Left ventricle myocardium superior (tissue), 1 donor: Measurements from ENCODE around the gene SLC12A7. TPM values are rescaled to one million over a fixed set of nuclear protein-coding genes. Genes with fewer than 3 reads are reported as not detected.

ENCODE experiments used
- ATAC-seq: fragments of 200-7000 bp; cut with Tn5 transposase; one replicate; pipeline ENCODE4 v1.9.1; 2020; ENCODE audit warnings: mild to moderate bottlenecking, moderate library complexity
- DNase-seq: peaks from one replicate; pipeline ENCODE4 v3.0.0-alpha.2; 2020
- intact Hi-C: fragments of 100-400 bp; cut with micrococcal nuclease; formaldehyde crosslinking; loops from one replicate; pipeline ENCODE4 v1.11.0; 2022
- total RNA-seq: library from RNA; stranded (reverse); fragmentation: NEBNext Ultra II Directional; extraction: Animal tissue kit (Norgen Biotek cat#: 25700); gene quantifications from one replicate; pipeline ENCODE4 v1.2.1, GENCODE V29; 2021
- donor health status: DM: no; HTN: yes; CAD: no; lungs with severe emphysema.

Gene SLC12A7
- total RNA-seq, 1 donor from 2014 or later: 230 TPM

GRCh38 chr5:1048861-1049838 lies 62.7 kb downstream of the SLC12A7 start:
- intact Hi-C loops: no loop called here

GRCh38 chr5:1048162-1048721 lies 63.6 kb downstream of the SLC12A7 start:
- no peak for ATAC-seq
- intact Hi-C loops: no loop called here
- no peak for DNase-seq

More at GRCh38 chr5:1048861-1049838, 62.7 kb downstream of the SLC12A7 start:
- ATAC-seq (no peak), DNase-seq (peak; percentile 35)

- DNase-seq (no peak), ATAC-seq (no peak)
- intact Hi-C loops: no loop called here
These were observed 64.4 kb downstream of the SLC12A7 start for GRCh38 chr5:1047332-1047965.

GRCh38 chr5:1045960-1046560 lies 65.8 kb downstream of the SLC12A7 start:
- DNase-seq (no peak), ATAC-seq (no peak)
- intact Hi-C loops: no loop called here

GRCh38 chr5:1044117-1044516 lies 67.7 kb downstream of the SLC12A7 start:
- no peak for ATAC-seq
- DNase-seq: no peak
- intact Hi-C loops: no loop called here

GRCh38 chr5:1043327-1043726 lies 68.5 kb downstream of the SLC12A7 start:
- DNase-seq (no peak), ATAC-seq (no peak)
- intact Hi-C loops: no loop called here

- DNase-seq (no peak), ATAC-seq (no peak)
- intact Hi-C loops: no loop called here
These were observed 69.2 kb downstream of the SLC12A7 start for GRCh38 chr5:1042626-1043025.

- intact Hi-C loops: no loop called here
- no peak for ATAC-seq
These were observed 70.4 kb downstream of the SLC12A7 start for GRCh38 chr5:1041225-1042143.

GRCh38 chr5:1040571-1040970 lies 71.3 kb downstream of the SLC12A7 start:
- no peak for ATAC-seq
- intact Hi-C loops: no loop called here
- DNase-seq: peak; percentile 22

More at GRCh38 chr5:1041225-1042143, 70.4 kb downstream of the SLC12A7 start:
- no peak for DNase-seq

GRCh38 chr5:1039706-1040260 lies 72.1 kb downstream of the SLC12A7 start:
- no peak for ATAC-seq
- peak; percentile 23 for DNase-seq
- intact Hi-C loops: no loop called here

- intact Hi-C loops: no loop called here
- DNase-seq: peak; percentile 20
These were observed 72.7 kb downstream of the SLC12A7 start for GRCh38 chr5:1039210-1039548.

GRCh38 chr5:1038417-1039209 lies 73.2 kb downstream of the SLC12A7 start:
- ATAC-seq: no peak
- intact Hi-C loops: no loop called here
- peak; percentile 24 for DNase-seq

More at GRCh38 chr5:1039210-1039548, 72.7 kb downstream of the SLC12A7 start:
- ATAC-seq: no peak

GRCh38 chr5:1037671-1038416 lies 74.0 kb downstream of the SLC12A7 start:
- DNase-seq: peak; percentile 28
- intact Hi-C loops: no loop called here
- ATAC-seq: no peak

GRCh38 chr5:1037123-1037670 lies 74.7 kb downstream of the SLC12A7 start:
- ATAC-seq (peak; percentile 38), DNase-seq (peak; percentile 36)
- intact Hi-C loops: no loop called here

- DNase-seq: peak; percentile 23
- intact Hi-C loops: no loop called here
- ATAC-seq: no peak
These were observed 75.2 kb downstream of the SLC12A7 start for GRCh38 chr5:1036504-1037122.
